ENCODE data around the gene NCKIPSD.
A peak's percentile ranks its signal among the peaks of the same experiment; 100 is the strongest.

NCKIPSD gene

GRCh38 chr3:48678566-48679380 lies 6.9 kb downstream of the NCKIPSD start:
- no peak for DNase-seq (ENCODE audit: low read depth, low spot score)

- DNase-seq (ENCODE audit: low read depth, low spot score) = no peak
Measured at GRCh38 chr3:48678056-48678455, 7.7 kb downstream of the NCKIPSD start.

GRCh38 chr3:48674505-48674904 lies 11.2 kb downstream of the NCKIPSD start:
- DNase-seq (ENCODE audit: low read depth, low spot score) = no peak

GRCh38 chr3:48672522-48672921 lies 13.2 kb downstream of the NCKIPSD start:
- DNase-seq (ENCODE audit: low read depth, low spot score) = no peak

GRCh38 chr3:48664929-48665328 lies 20.8 kb downstream of the NCKIPSD start:
- DNase-seq (ENCODE audit: low read depth, low spot score) = no peak

- no peak for DNase-seq (ENCODE audit: low read depth, low spot score)
Measured at GRCh38 chr3:48664313-48664644, 21.4 kb downstream of the NCKIPSD start.

- DNase-seq (ENCODE audit: low read depth, low spot score) = peak; percentile 99
Measured at GRCh38 chr3:48663489-48664312, 22.0 kb downstream of the NCKIPSD start.

GRCh38 chr3:48662753-48663488 lies 22.8 kb downstream of the NCKIPSD start, which contains the start of gene CELSR3:
Gene CELSR3, minus strand, starts transcription at chr3:48662886. Its CDS starts 252 bp downstream, at chr3:48662634.
- peak; percentile 91 for DNase-seq (ENCODE audit: low read depth, low spot score)

- no peak for DNase-seq (ENCODE audit: low read depth, low spot score)
Measured at GRCh38 chr3:48662145-48662752, 23.5 kb downstream of the NCKIPSD start.

GRCh38 chr3:48661501-48662144 lies 24.1 kb downstream of the NCKIPSD start:
- peak; percentile 91 for DNase-seq (ENCODE audit: low read depth, low spot score)

- no peak for DNase-seq (ENCODE audit: low read depth, low spot score)
Measured at GRCh38 chr3:48660800-48661400, 24.8 kb downstream of the NCKIPSD start.

GRCh38 chr3:48656841-48657281 lies 28.9 kb downstream of the NCKIPSD start:
- no peak for DNase-seq (ENCODE audit: low read depth, low spot score)

GRCh38 chr3:48656061-48656840 lies 29.5 kb downstream of the NCKIPSD start:
- DNase-seq (ENCODE audit: low read depth, low spot score) = peak; percentile 94

- no peak for DNase-seq (ENCODE audit: low read depth, low spot score)
Measured at GRCh38 chr3:48655606-48656005, 30.1 kb downstream of the NCKIPSD start.

- no peak for DNase-seq (ENCODE audit: low read depth, low spot score)
Measured at GRCh38 chr3:48655063-48655462, 30.7 kb downstream of the NCKIPSD start.

- DNase-seq (ENCODE audit: low read depth, low spot score) = no peak
Measured at GRCh38 chr3:48652923-48653715, 32.6 kb downstream of the NCKIPSD start.

GRCh38 chr3:48651771-48652170 lies 33.9 kb downstream of the NCKIPSD start:
- DNase-seq (ENCODE audit: low read depth, low spot score) = no peak

- no peak for DNase-seq (ENCODE audit: low read depth, low spot score)
Measured at GRCh38 chr3:48650723-48651122, 35.0 kb downstream of the NCKIPSD start.
